Activated CD8-positive, alpha-beta memory T cell treated with anti-CD3 and anti-CD28 coated beads, Interleukin-2, amount 50 U/mL, for 1 hour (primary cell): Measurements from ENCODE around the gene CD164.

Experiments
- DNase-seq: peaks from one replicate; pipeline ENCODE4 v3.0.0-alpha.2; 2020; ENCODE audit errors: extremely low read depth

The CD164 gene

DNA sequence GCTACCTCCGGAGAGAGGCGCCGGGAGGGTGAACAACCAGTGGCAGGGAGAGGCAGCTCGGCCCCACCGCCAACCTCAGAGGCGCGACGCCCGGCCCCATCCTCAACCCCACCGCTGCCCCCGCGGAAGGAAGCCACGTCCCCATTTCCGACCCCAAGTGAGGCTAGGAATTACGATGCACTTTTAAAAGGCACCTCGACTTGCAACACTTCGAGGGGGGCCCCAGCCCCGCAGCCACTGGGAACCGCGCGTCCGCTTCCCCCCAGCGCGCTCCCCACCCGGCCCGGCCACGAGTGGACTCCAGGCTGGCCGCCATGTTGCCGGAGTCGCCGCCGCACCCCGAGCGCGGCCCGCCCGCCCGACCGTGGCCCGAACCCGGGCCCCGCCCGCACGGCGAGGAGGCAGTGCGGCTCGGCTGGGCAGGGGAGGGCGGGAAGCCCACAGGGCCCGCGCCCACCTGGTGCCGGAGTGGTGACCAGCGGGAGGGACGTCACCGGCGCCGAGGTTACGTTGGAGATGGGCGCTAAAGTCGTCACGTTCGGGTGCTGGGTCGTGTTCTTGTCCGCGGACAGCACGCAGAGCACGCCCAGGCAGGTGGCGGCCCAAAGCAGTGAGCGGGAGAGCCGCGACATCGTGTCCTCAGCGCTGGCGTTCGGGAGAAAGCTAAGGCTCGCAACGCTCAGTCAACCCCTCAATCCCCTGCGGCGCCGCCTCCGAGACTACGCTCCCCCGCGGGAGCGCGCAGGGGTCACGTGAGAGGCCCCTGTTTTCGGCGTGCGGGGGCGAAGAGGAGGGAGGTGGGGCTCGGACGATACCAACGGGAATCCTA, at the start of gene CD164:
Gene CD164 (minus strand): TSS at position 721 of the 829 bp plus-strand sequence. CDS start 89 bp downstream, at position 632.
- DNase-seq: peak; percentile 80

DNA sequence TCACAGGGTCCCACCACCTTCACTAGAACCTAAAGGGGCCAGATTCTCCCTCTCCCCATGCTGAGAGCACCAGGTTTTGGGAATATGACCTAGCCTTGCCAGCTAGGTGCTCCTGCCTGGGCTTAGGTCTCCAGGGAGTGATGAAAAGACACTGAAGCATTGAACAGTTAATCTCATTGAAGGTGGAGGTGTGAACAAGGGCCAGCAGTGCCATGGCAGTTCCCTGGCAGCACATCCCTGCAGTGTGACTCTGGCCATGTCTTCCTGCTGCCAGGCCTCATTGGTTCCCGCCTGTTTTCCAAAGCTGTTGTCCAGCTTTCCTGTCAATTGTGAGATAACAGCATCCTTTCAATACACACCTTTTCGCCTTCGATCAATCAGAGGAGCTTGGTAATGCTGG, 47.2 kb upstream of the CD164 start:
- DNase-seq: no peak

DNA sequence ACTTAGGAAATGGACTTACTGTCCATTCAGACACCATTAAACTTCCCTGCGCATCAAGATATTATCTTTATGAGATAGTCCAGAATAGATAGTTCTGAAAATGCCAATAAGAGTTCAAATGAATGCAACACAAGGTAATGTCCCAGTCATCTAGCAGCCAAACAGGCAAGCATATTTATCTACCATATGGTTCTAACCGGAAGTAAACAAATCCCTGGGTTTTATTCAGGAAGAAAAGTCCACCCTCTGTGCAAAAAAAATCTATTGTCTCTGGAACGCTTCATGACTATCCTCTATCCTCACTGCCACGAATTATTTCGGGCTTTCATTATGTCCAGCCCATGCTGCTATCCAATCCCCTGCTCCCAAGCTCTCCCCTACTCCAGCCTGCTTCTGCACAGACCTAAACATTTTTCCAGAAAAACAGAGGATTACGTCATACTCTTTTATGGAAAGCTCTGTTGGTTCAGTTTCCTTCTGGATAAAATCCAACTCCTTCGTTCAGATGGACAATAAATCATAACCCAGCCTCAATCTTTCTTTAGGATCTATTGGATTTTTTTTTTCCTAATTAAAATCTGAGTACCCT, 46.7 kb upstream of the CD164 start:
- no peak for DNase-seq

DNA sequence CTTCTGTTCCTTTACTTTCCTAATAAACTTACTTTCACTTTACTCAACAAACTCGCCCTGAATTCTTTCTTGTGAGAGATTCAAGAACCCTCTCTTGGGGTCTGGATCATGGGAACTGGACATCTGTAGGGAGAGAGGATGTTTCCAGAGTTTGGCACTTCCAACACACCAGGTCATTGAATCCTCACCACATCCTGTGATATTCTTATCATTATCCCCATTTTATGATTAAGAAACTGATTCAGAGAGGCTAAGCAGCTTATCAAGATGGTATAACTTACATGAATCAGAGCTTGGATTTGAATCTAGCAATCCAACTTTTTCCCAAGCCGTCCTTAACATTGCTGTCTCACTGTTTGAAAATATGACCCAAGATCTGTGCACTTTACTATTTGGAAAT, 42.7 kb upstream of the CD164 start:
- DNase-seq: no peak

DNA sequence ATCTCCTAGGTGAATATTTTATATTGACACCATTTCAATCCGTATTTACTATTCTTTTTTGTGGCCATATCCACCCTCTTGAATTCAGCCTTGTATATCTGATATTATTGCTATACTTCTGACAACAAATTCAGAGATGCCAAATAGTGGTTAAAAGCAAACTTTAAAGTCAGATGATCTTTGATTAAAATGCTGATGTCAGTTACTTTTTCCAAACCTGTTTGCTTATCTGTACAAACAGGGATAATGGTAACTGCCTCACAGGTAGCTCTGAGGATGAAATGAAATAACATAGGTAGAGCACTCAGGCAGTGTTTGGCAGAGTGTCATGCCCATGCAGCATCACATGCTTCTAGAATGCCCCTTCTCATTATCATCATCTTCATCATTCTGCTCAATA, 38.9 kb upstream of the CD164 start:
- DNase-seq: no peak

DNA sequence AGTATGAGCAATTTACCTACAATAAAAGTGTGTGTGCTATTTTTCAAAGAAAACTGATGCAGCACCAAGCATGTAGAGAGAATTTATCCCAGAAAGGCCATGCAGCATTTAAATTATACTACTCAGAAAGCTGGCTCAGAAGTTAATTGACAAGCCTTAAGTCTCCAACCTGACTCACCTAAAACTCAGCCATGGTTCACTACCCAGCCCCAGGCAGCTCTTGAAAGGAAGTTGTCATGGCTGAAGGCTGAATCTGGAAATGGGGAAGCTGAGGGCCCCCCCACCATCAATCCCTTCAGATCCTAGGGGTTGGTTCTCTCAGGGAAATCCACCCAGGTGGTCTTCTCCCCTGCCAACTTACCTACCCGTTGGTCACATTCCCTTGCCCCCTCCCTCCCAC, 38.5 kb upstream of the CD164 start:
- DNase-seq: no peak

DNA sequence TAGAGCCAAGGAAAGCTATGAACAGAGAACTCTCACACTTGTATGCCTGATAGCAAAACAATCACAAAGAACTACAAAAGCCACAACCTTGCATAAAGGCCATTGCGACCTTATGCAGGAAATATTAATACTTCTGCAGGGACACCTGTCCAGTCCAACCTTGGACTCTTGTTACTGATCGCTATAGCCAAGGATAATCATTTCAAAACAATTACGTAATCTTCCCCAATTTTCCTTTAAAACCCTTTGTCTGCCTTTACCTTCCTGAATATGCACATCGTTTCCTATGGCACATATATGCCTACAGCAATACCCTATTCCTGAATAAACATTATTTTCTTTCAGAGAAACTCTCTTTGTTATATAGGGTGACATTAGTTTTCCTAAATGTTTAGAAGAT, 35.4 kb upstream of the CD164 start:
- no peak for DNase-seq

DNA sequence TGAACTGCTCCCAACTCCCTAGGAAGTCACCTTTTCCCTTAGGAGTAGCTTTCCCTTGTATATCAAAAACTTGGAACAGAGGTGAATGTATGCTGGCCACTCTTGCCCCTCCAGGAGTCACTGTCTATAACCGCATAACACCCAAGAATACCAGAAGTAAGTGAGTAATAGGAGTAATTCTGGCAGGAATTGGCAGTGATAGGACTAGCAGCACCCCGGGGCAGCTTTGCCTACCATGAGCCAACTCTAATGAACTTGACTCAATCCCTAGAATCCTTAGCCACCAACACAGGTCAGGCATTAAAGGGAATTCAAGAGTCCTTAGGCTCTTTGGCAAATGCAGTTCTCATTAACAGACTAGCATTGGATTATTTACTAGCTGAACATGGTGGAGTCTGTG, 28.8 kb upstream of the CD164 start:
- no peak for DNase-seq

DNA sequence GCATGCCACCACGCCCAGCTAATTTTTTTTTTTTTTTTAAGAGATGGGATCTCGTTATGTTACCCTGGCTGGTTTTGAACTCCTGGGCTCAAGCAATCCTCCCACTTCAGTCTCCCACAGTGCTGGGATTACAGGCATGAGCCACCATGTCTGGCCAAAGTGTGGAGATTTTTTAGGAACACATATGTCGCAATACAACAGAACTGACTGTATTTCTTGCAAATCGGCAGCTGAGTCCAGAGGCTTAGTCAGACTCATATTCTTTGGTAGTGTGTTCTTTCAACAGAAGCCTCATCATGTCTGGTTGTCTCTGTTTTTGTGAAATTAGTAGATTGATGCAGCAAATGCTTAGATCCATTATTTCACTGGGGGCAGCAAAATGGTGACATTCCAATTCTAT, 23.9 kb upstream of the CD164 start:
- DNase-seq: no peak

DNA sequence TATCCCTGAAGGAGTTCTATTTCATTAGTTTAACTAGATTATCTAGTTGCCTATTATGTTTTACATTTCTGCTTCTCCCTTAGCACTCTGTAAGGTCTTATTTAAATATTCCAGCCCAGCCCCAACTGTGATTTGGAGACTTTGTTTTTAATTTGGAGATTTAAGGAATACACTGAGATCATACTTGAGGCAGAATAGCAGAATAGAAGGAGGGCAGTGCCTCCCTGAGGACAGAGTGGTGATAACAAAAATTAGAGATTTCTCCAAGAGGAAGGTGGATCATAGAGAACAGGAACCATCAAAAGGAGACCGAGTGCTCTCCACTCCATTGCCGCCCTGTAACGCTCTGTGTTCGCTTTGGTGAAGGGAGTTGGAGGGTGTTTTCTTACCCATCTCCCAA, 14.8 kb upstream of the CD164 start:
- DNase-seq: no peak

DNA sequence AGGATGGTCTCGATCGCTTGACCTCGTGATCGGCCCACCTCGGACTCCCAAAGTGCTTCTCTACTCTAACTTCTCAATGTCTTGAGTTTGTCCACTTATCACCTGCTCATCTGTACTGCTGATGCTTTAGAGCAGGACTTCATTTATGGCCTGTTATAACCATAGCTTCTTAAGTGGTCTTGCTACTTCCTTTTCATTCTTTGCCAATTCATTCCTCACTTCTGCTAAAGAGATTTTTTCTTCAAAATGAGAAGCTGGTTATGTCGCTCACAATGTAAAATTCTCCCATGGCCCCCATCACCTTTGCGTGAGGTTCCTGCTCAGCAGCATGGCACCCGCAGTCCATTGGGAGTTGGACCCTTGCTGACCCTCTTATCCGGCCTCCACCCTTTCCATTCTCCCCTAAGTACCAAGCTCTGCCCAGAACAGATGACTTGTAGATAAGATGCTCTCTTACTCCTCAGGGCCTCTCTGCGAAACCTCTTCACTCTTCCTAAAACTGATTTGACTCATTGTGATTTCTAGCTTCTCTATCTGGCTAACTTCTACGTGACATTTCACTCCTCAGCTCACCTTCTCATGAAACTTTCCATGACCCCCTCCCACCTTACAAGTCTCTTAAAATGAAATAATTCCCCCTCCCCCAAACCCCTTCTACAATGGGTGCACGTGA, 13.9 kb upstream of the CD164 start:
- no peak for DNase-seq

DNA sequence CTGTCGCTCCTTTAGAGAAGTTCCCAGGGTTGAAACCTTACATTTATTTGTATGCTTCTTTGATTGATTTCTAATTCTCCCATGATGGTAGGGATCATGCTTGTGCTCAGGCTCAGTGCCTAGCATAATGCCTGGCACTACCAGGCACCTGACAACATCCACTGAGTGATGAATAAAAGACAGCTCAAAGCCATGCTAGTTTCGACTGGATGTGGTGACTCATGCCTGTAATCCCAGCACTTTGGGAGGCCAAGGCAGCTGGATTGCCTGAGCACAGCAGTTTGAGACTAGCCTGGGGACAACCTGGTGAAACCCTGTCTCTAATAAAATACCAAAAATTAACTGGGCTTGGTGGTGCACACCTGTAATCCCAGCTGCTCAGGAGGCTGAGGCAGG, 11.6 kb upstream of the CD164 start:
- DNase-seq: no peak

DNA sequence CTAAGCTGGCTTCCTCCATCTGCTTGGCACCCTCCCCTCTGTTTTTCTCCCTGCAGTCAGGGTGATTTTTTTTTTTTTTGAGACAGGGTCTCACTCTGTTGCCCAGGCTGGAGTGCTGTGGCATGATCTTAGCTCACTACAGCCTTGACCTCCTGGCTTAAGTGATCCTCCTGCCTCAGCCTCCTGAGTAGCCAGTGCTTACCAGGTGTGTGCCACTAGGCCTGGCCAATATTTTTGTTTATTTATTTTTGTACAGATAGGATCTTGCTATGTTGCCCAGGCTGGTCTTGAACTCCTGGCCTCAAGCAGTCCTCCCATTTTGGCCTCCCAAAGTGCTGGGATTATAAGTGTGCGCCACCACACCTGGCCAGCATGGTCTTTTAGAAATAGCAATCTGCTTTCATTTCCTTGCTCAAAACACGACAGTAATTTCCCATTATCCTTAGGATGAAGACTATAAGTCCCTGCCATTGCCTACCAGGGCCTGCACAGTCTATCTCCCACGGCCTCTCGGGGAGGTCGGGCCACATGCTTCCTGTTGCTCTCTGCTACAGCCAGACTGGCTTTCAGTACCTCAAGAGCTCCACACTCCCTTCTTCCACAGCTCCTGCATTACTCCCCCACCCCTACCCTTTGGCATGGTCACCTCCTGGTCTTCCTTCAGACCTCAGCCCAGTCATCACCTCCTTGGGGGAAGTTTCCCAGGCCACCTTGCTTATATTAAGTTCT, 11.1 kb upstream of the CD164 start:
- DNase-seq: no peak

DNA sequence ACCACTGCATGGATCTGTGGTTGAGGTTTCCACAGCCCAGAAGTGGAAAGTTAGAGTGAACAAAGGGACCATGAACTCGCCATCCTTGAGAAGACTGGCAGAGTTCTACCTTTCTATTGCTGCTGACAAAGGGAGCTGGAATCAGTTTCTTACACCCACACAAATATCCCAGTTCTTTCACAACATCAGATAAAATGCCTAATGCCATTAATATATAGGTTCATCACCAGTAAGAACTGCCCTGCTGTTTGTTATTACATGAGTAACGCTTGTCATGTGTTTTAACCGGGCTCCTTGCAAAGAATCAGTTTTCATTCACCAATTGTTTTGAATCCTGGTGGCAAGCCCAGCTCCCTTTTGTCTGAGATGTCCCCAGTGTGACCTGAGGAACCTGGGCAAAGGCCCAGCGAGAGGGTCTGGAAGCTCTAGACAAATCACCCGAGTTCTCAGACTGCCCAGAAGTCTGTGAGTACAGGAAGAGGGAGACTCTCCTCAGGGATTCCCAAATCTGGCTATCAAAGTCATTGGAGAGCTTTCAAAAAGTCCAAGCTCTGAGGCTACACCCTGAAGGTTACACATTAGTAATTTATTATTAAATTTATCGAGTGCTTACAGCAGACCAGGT, 7.5 kb upstream of the CD164 start:
- no peak for DNase-seq

DNA sequence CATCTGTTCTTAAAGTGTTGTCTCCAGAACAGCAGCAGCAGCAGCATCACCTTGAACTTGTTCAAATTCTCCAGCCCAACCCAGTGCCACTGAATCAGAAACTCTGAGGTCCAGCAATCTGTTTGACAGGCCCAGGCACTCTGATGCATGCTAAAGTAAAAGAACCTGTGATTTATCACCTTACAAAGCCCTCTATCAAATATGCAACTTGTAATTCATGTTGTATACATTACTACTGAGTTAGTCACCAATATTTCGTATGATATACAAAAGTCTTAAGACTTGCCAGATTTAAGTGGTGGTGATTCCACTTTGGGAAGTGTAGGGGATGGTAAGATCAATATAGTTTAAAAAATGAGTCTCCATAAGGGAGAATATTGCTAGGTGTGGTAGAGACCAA, 6.0 kb upstream of the CD164 start:
- no peak for DNase-seq

DNA sequence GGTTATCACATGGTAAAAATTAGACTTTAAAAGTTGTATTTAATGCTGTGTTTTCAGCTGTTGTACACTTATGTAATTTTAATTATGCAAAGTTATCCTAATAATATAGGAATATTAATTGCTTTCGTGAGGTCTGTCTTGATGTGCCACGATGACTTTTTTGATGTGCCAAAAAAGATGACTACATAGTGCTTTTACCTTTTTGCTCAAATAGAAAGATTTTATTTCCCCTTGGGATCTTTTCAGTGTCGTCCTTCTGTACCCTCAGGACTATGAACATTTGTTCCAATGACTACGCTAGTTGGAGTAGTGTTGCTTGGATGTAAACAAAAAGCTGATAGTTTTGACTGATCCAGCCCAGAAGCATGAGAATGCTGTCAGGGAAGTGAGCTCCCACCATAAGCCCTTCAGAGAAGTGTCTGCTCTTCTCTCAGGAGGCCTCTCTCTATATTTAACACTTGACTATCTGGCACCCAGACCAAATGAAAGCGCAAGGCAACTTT, 1.2 kb upstream of the CD164 start:
- no peak for DNase-seq

DNA sequence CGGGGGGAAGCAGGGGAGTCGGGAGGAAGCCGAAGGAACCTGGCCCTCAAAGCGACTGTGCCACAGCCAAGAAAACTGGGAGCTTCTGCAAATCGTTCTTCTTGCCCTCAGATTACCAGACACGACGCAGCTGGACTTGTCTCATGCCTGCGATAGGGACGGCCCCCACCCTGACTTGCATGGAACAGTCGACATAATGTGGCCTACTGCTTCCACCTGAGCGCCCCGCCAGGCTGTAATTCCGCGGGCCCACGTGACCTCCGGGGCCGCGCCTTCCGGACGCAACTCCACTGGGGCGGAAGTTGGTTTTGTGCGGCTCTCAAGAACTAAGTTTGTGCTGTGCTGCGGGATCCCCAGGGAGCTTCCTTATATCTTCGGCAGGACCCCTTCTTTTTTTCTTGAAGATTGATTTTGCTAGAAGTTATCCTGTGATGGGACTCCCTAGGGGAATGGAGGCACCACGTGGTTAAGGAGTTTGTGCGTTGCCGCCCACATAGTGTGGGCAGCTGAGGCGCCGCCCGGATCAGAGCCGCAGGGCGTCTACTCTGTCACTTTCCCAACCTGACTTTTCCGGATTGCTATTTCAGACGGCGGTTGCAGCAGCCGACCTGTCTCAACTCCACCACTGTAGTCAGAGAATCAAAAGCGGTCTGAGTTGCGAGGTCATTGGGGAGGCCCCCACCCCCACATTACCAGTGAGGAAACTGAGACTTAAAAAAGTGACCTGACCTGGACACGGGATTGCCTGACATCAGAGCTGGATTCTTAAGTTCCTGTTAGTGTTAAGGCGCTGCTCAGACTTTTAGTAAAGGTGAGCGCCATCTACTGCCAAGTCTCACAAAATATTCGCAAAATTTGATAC, 540 bp upstream of the CD164 start:
- peak; percentile 78 for DNase-seq

DNA sequence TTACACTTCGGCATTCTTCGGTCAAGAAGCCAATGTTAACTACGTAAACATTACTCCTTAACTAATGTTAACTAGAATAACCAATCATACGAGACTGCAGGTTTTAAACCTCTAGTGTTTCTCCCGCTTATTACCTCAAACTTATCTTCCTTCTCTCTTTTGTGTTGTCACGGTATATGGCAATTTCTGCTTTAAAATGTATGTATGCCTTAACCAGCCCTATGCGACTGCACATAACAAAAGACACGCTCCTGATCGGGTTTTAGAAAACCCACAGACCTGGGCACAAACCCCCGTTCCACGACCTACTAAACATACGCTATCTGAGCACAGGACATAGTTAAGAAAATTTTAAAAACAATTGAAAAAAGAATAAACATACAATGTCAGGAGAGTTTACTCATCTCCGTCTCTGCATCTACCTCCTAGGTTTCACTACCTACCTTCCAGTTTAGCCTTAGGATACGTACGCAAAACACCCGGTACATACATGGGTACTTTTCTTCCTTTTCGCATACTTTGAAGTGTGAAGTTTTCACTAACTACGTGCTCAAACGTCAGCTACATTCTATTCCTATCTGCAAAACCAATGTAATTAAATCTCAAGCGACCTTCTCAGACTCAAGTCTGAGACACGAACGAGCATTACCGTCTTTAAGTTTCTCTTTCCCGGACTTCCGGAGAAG, 1.1 kb downstream of the CD164 start:
- no peak for DNase-seq

DNA sequence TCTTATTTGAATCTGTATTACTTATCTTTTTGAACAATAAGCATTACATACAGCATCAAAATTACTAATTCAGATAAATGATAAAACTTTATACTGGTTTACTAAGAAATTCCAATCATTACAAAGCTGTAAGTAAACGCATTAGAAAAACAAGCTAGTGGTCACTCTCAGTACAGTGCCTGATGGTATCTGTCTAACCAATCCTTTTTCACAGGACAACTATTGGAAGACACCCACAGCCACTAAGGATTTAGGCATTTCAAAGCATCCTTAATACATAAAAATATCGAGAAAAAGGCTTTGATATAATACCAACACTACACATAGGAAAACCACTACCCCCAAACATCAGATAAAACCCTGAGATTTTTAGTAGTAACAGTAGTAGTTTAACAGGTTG, 2.6 kb downstream of the CD164 start:
- DNase-seq: no peak

DNA sequence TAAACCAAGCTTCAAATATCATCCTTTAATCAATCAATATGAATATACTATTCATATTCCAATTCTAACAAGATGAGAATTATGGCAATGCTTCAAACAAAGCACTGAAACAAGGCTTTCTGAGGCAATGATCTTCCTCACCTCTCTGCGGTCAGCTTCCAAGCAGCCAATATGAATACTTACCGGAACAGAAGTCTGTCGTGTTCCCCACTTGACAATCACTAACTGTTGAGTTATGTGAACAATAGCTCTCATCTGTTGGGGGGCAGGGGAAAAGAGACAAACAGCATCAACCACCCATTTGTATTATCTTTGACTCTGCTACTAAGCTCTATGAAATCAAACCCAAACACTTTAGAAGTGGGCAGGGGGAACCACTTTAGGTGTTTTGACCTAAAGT, 4.5 kb downstream of the CD164 start:
- DNase-seq: no peak
